Activated B cell treated with CpG ODN at 0.5 μM for 24 hours (primary cell): ENCODE measurements around the gene NDUFV1. TPM values are rescaled to one million over a fixed set of nuclear protein-coding genes. Genes with fewer than 3 reads are reported as not detected.

ENCODE experiments used
- ATAC-seq: fragments of 200-7000 bp; cut with Tn5 transposase; one replicate; pipeline ENCODE4 v1.10.0; 2021; ENCODE audit warnings: low read depth, mild to moderate bottlenecking, moderate library complexity
- CTCF ChIA-PET: fragments of 350-600 bp; sonication (Branson Sonifier 250); formaldehyde crosslinking; loops from one replicate; lab custom pipeline; 2021; ENCODE audit warnings: antibody characterized with exemption; lab: Charles Lee
- POLR2A ChIA-PET: fragments of 350-600 bp; sonication (Branson Sonifier 250); formaldehyde crosslinking; loops from one replicate; lab custom pipeline; 2021; ENCODE audit warnings: antibody characterized with exemption; lab: Charles Lee
- DNase-seq: peaks from one replicate; pipeline ENCODE4 v3.0.0; 2022
- H3K27ac Mint-ChIP-seq: one replicate; pipeline ENCODE4 v1.8.0; 2020; ENCODE audit warnings: mixed read lengths
- H3K27me3 Mint-ChIP-seq: one replicate; pipeline ENCODE4 v1.8.0; 2021; ENCODE audit warnings: mixed read lengths
- H3K36me3 Mint-ChIP-seq: one replicate; pipeline ENCODE4 v1.8.0; 2021; ENCODE audit warnings: low read depth, mixed read lengths
- H3K4me1 Mint-ChIP-seq: one replicate; pipeline ENCODE4 v1.8.0; 2021; ENCODE audit warnings: mixed read lengths
- H3K4me3 Mint-ChIP-seq: one replicate; pipeline ENCODE4 v1.8.0; 2020; ENCODE audit warnings: mild to moderate bottlenecking, mixed read lengths
- H3K9me3 Mint-ChIP-seq: one replicate; pipeline ENCODE4 v1.8.0; 2020; ENCODE audit warnings: mixed read lengths
- CTCF ChIP-seq: fragments of 200-600 bp; IDR thresholded peaks from one replicate; pipeline ENCODE4 v1.8.0; 2022; ENCODE audit warnings: antibody characterized with exemption, mild to moderate bottlenecking
- intact Hi-C: fragments of 100-400 bp; cut with micrococcal nuclease; formaldehyde crosslinking; loops from one replicate; pipeline ENCODE4 v1.15.1; 2024
- total RNA-seq: library from RNA; stranded (reverse); gene quantifications from 2 replicates; pipeline ENCODE4 v1.2.3, GENCODE V29; 2022

The NDUFV1 gene
- total RNA-seq, 1 donor from 2014 or later, result 221 TPM

GRCh38 chr11:67607507-67607906 lies 771 bp downstream of the NDUFV1 start:
- ChIA-PET CTCF (interaction anchor here (1.1 to 1.7 kb wide), 2 partner anchors 24 to 35 kb away, joined by 3 to 4 read pairs; partner anchors contain the start of gene GSTP1), POLR2A (interaction anchor here (1.0 to 2.3 kb wide), 3 partner anchors 18 to 24 kb away, joined by 4 to 15 read pairs (median 5); partner anchors contain the start of gene GSTP1)
- Mint-ChIP-seq H3K27me3 (peaks cover 11% of the 10 kb centered on the region), H3K36me3 (peaks cover 38% of the 10 kb centered on the region), H3K9me3 (no peaks in the 10 kb centered on the region), H3K4me1 (peaks cover 24% of the 10 kb centered on the region), H3K27ac (peak overlapping the region; percentile 73), H3K4me3 (peak overlapping the region; percentile 90)
- intact Hi-C loops, result loop anchor here (5.0 kb wide), 1 partner anchor 205 kb away; the partner anchor contains the start of genes PPP1CA and TBC1D10C
- TF ChIP-seq CTCF, result no peak
- DNase-seq (no peak), ATAC-seq (no peak)

DNA sequence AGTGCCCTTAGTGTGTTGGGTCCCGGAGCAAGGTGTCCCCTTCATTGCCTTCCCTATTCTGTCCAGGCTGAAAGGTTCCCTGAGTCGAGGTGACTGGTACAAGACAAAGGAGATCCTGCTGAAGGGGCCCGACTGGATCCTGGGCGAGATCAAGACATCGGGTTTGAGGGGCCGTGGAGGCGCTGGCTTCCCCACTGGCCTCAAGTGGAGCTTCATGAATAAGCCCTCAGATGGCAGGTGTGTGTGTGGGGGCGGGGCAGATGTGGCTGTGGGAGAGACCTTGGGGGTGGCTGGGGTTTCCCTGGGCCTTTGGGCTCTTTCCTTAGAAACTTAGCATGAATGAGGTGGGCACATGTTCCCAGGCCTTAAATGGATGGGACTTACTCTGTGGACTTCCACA lies 1.8 kb downstream of the NDUFV1 start:
- peaks cover 11% of the 10 kb centered on the region for H3K27me3 Mint-ChIP-seq
- TF ChIP-seq CTCF, result no peak
- peak overlapping the region; percentile 25 for H3K4me3 Mint-ChIP-seq
- H3K27ac Mint-ChIP-seq, result peak overlapping the region; percentile 7
- intact Hi-C loops, result loop anchor here (5.0 kb wide), 1 partner anchor 206 kb away; the partner anchor contains the start of genes PPP1CA and TBC1D10C
- ATAC-seq, result no peak
- H3K4me1 Mint-ChIP-seq, result peaks cover 30% of the 10 kb centered on the region
- POLR2A ChIA-PET, result interaction anchor here (2.3 kb wide), 1 partner anchor 25 kb away, joined by 15 read pairs; the partner anchor contains the start of gene GSTP1
- peaks cover 43% of the 10 kb centered on the region for H3K36me3 Mint-ChIP-seq
- CTCF ChIA-PET, result interaction anchor here (1.1 to 1.7 kb wide), 3 partner anchors 21 to 36 kb away, joined by 4 read pairs; partner anchors contain the start of genes GSTP1 and NUDT8
- DNase-seq, result no peak
- H3K9me3 Mint-ChIP-seq, result no peaks in the 10 kb centered on the region

DNA sequence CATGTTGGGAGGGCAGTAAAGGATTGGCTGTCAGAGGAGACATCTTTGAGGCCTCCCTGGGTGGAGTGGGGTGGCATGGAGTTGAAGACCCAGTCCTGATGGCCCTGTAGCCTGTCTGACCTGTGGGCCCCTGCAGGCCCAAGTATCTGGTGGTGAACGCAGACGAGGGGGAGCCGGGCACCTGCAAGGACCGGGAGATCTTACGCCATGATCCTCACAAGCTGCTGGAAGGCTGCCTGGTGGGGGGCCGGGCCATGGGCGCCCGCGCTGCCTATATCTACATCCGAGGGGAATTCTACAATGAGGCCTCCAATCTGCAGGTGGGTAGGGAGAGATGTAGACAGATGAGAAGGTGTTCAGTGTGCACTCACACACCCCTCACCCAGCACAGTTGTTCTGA lies 2.6 kb downstream of the NDUFV1 start:
- Mint-ChIP-seq H3K4me1 (peaks cover 38% of the 10 kb centered on the region), H3K36me3 (peaks cover 47% of the 10 kb centered on the region), H3K27me3 (peaks cover 8% of the 10 kb centered on the region), H3K4me3 (no peak overlapping the region), H3K9me3 (no peaks in the 10 kb centered on the region), H3K27ac (no peak overlapping the region)
- intact Hi-C loops, result loop anchor here (5.0 kb wide), 1 partner anchor 207 kb away; the partner anchor contains the start of genes PPP1CA and TBC1D10C
- ChIA-PET POLR2A (interaction anchor here (2.3 kb wide), 1 partner anchor 26 kb away, joined by 15 read pairs; the partner anchor contains the start of gene GSTP1), CTCF (interaction anchor here (1.1 to 1.7 kb wide), 3 partner anchors 20 to 37 kb away, joined by 4 read pairs; partner anchors contain the start of genes GSTP1 and NUDT8)
- no peak for TF ChIP-seq CTCF
- no peak for ATAC-seq
- no peak for DNase-seq

DNA sequence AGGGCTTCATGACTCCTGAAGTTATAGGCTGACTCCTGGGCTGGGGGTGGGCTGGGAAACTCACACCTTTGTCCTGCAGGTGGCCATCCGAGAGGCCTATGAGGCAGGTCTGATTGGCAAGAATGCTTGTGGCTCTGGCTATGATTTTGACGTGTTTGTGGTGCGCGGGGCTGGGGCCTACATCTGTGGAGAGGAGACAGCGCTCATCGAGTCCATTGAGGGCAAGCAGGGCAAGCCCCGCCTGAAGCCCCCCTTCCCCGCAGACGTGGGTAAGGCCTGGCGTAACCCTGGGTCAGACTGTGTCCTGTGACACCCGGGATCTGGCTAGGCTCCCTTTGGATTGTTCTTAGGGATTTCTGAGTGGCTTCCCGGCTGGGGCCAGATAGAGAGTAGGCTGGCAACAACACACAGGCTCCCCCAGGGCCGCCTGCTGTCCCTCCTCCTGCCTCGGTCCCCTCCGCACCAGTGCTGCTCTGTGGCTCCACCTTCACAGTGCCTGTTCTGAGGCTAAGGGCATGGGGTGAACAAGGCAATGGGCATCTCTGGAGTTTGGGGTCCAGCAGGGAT lies 3.6 kb downstream of the NDUFV1 start:
- CTCF ChIA-PET, result no interaction called here

More for the DNA sequence above, 3.6 kb downstream of the NDUFV1 start:
- TF ChIP-seq CTCF, result no peak
- H3K4me1 Mint-ChIP-seq, result peaks cover 49% of the 10 kb centered on the region
- intact Hi-C loops, result loop anchor here (5.0 to 10.0 kb wide), 2 partner anchors 258 to 664 kb away; partner anchors contain the start of genes C11orf24 and POLD4
- POLR2A ChIA-PET, result interaction anchor here (0.9 kb wide), 1 partner anchor 27 kb away, joined by 3 read pairs; the partner anchor contains the start of gene GSTP1
- DNase-seq (no peak), ATAC-seq (no peak)
- peaks cover 3% of the 10 kb centered on the region for H3K27me3 Mint-ChIP-seq
- no peak overlapping the region for H3K4me3 Mint-ChIP-seq
- H3K9me3 Mint-ChIP-seq, result no peaks in the 10 kb centered on the region
- peaks cover 47% of the 10 kb centered on the region for H3K36me3 Mint-ChIP-seq
- H3K27ac Mint-ChIP-seq, result no peak overlapping the region
